T47D (cell line): Measurements from ENCODE around the gene EXOC6.
"Not testable (repeated sequence)": the region's sequence is repeated elsewhere in the genome, so short reads cannot be mapped to it uniquely, and the experiment has no call there.

Experiments
- DNase-seq, 2 experiments: peaks; one replicate each; pipeline versions ENCODE4 v3.0.0 to v3.0.0-alpha.2; 2011 to 2012; ENCODE audit warnings: low read depth in 1 of 2, low spot score in 1 of 2
- JUND ChIP-seq: IDR thresholded peaks from 2 replicates; pipeline ENCODE4 v1.6.1; 2012; ENCODE audit warnings: low read depth
- in situ Hi-C: cut with HindIII; loops from 2 replicates; pipeline ENCODE4 v1.10.0; 2016; ENCODE audit warnings: low sequenced_read_pairs, low pct_unique_long_range_greater_than_20kb

Gene EXOC6

GRCh38 chr10:93083743-93084539 lies 235.6 kb downstream of the EXOC6 start:
- in situ Hi-C loops = no loop called here
- DNase-seq = no peak
- TF ChIP-seq JUND = no peak

DNA sequence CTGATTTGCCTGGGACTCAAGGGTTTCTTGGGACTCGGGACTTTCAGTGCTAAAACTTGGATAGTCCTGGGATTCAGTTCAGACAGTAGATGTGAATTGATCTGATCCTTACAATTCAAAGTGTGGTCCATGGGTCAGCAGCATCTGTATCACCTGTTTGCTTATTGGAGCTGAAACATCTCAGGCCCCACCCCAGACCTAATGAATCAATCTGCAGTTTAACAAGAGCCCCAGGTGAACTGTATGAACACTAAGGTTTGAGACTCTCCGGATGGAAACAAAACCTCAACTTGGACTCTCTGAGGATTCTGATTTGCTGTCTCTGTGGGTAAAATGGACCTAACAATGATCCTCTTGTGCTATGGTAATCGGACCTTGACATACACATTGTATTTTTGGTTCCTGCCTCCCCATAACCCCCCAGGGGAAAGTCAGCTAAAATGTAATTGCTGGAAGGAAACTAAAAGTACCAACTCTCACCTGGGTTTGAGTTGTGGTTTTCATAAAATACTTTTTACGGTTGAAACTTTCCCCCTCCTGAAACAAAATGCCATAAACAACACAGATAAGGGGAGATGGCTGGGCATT lies 237.0 kb downstream of the EXOC6 start:
- in situ Hi-C loops = no loop called here
- DNase-seq = no peak
- no peak for TF ChIP-seq JUND

DNA sequence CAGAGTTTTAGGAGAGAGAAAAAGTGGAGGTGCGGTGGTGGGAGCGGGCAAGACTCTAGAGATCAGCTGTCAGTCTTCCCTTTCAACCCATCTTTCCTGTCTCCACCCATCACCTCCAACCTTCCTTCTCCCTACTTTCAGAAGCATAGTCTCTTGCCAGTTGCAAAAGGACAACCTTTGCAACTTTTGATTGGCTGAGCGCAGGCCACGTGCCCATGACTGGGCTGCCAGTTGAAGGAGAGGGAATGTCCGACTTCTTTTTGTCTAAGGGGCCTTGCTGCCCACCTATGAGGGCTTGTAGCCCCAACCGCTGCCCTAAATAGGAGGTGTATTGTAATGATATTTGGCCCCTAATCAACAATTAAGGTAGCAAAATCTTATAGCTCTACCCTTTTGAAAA lies 238.0 kb downstream of the EXOC6 start:
- in situ Hi-C loops = no loop called here
- DNase-seq = no peak
- no peak for TF ChIP-seq JUND

- DNase-seq = no peak
- in situ Hi-C loops = no loop called here
- TF ChIP-seq JUND = no peak
Observed at GRCh38 chr10:93087846-93088245, 239.5 kb downstream of the EXOC6 start.

GRCh38 chr10:93088466-93088865 lies 240.1 kb downstream of the EXOC6 start:
- in situ Hi-C loops = no loop called here
- TF ChIP-seq JUND = no peak

DNA sequence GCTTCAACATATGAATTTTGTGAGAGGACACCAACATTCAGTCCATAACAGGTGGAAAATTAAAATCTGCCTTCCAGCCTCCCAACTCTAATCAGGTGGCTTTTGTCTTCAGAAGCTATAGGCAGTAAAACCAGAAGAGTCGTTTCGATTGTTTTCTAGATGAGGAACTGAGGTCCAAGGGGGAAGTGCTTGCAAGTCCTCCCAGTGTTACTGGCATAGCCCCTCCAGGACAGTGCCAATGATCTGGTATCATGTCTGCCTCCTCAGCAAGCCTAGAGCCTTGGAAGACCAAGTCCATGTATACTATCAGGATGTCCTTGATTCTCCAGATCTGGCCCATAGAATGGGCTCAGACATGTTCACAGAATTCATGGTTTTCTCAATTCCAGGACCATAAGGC lies 242.3 kb downstream of the EXOC6 start:
- in situ Hi-C loops = no loop called here
- no peak for TF ChIP-seq JUND

More at GRCh38 chr10:93088466-93088865, 240.1 kb downstream of the EXOC6 start:
- DNase-seq = no peak

GRCh38 chr10:93091960-93092359 lies 243.6 kb downstream of the EXOC6 start:
- in situ Hi-C loops = no loop called here
- DNase-seq = no peak

More for the DNA sequence above, 242.3 kb downstream of the EXOC6 start:
- DNase-seq = no peak

GRCh38 chr10:93095225-93095624 lies 246.9 kb downstream of the EXOC6 start:
- no peak for TF ChIP-seq JUND
- in situ Hi-C loops = no loop called here
- no peak for DNase-seq

More at GRCh38 chr10:93091960-93092359, 243.6 kb downstream of the EXOC6 start:
- TF ChIP-seq JUND = no peak

DNA sequence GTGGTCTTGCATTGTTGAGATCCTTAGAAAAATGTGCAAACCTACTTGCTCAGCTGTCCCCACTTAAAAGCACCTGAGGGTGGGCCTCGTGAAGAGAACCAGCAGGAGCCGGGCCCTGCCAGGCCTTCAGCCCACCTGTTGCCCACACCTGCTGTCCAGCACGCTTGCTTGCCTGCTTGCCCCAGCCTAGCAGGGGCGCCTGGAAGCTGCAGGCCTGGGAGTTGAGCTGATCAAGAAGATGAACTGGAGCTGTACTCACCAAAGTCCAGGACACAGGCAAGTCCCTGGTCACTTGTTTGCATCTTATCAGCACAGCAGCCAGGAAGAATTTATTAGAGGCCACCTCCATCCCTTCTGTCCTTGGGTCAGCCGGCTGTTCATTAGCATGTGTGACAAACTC lies 248.6 kb downstream of the EXOC6 start:
- in situ Hi-C loops = no loop called here
- TF ChIP-seq JUND = no peak
- no peak for DNase-seq

GRCh38 chr10:93097386-93097785 lies 249.1 kb downstream of the EXOC6 start:
- in situ Hi-C loops = no loop called here
- DNase-seq = no peak
- TF ChIP-seq JUND = no peak

DNA sequence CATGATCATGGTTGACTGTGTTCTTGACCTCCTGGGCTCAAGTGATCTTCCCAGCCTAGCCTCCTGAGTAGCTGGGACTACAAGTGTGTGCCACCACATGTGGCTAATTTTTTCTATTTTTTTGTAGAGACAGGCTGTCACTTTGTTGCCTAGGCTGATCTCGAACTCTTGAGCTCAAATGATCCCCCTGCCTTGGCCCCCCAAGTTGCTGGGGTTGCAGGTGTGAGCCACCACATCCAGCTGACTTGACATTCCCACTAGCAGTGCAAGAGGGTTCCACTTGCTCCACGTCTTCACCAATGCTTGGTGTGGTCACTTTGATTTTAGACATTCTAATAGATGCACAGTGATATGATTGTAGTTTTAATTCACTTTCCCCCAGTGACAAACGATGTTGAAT lies 250.5 kb downstream of the EXOC6 start:
- in situ Hi-C loops = no loop called here
- DNase-seq = no peak
- no peak for TF ChIP-seq JUND

DNA sequence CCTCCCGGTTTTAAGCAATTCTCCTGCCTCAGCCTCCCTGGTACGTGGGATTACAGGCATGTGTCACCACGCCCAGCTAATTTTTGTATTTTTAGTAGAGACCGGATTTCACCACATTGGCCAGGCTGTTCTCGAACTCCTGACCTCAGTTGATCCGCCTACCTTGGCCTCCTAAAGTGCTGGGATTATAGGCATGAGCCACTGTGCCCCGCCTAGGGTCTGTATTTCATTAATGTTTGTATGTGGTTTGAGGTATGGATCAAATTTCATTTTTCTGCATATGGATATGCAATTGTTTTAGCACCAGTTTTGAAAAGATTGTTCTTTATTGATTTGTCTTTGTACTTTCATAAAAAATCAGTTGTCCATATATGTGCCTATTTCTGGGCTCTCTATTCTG lies 251.3 kb downstream of the EXOC6 start:
- DNase-seq = no peak
- in situ Hi-C loops = no loop called here
- no peak for TF ChIP-seq JUND

GRCh38 chr10:93101148-93101547 lies 252.8 kb downstream of the EXOC6 start:
- in situ Hi-C loops = not testable (repeated sequence)

GRCh38 chr10:93103953-93104352 lies 255.6 kb downstream of the EXOC6 start:
- DNase-seq = no peak
- TF ChIP-seq JUND = no peak

More at GRCh38 chr10:93101148-93101547, 252.8 kb downstream of the EXOC6 start:
- not testable (repeated sequence) for DNase-seq

More at GRCh38 chr10:93103953-93104352, 255.6 kb downstream of the EXOC6 start:
- in situ Hi-C loops = no loop called here
